ENCODE data around the gene PTCH2. TPM values are rescaled to one million over a fixed set of nuclear protein-coding genes. Genes with fewer than 3 reads are reported as not detected.

PTCH2 gene
- total and polyA plus RNA-seq, 2 of the 13 experiments (the other 11 are each of a cell fraction or from before 2014, with no cell fraction given): 0.60 to 1.5 TPM

- in situ Hi-C loops (cut with HindIII; ENCODE audit: extremely low pct_ligation_motif_present, low pct_unique_long_range_greater_than_20kb): no loop called here
- TF ChIP-seq KDM1A (CRISPR knock-in tag; IDR thresholded peaks at IDR 0.05): no peak
- no peak; the same call in 1 of the 2 replicates for TF ChIP-seq SP140L (CRISPR knock-in tag; IDR thresholded peaks at IDR 0.05; ENCODE audit: borderline replicate concordance)
- TF ChIP-seq ZNF180 (CRISPR knock-in tag; IDR thresholded peaks at IDR 0.05; ENCODE audit: borderline replicate concordance, low read depth): no peak
- no peak for TF ChIP-seq TCF12 (IDR thresholded peaks at IDR 0.05)
- TF ChIP-seq TCF12 (CRISPR knock-in tag; IDR thresholded peaks at IDR 0.05): peak; percentile 11; the same call in 1 of the 2 replicates
- TF ChIP-seq ZBTB46 (CRISPR knock-in tag; IDR thresholded peaks at IDR 0.05; ENCODE audit: borderline replicate concordance): no peak
- 0 out of 2 replicates have a peak, but pooled peaks have one; percentile 79 for TF ChIP-seq DMTF1 (CRISPR knock-in tag; IDR thresholded peaks at IDR 0.05)
- no peak for TF ChIP-seq CENPT (CRISPR knock-in tag; IDR thresholded peaks at IDR 0.05; ENCODE audit: low read depth)
- peak; percentile 6; the same call in 1 of the 2 replicates for TF ChIP-seq HCFC1 (IDR thresholded peaks at IDR 0.05; ENCODE audit: low read depth, low read length)
- peak; percentile 99 for TF ChIP-seq DMAP1 (CRISPR knock-in tag; IDR thresholded peaks at IDR 0.05)
- 0 out of 2 replicates have a peak, but pooled peaks have one; percentile 29 for TF ChIP-seq ZBTB7A (CRISPR knock-in tag; IDR thresholded peaks at IDR 0.05)
- TF ChIP-seq FOSL1 (CRISPR knock-in tag; IDR thresholded peaks at IDR 0.05; ENCODE audit: borderline replicate concordance): no peak
- no peak; the same call in 1 of the 2 replicates for TF ChIP-seq GLI4 (CRISPR knock-in tag; IDR thresholded peaks at IDR 0.05; ENCODE audit: borderline replicate concordance)
- TF ChIP-seq RBM39 (IDR thresholded peaks at IDR 0.05; ENCODE audit: low read depth, low read length, poor library complexity, severe bottlenecking): peak; percentile 40
- no peak for TF ChIP-seq RBM22 (optimal IDR thresholded peaks at IDR 0.05; ENCODE audit: low read length)
- no peak for TF ChIP-seq ZNF207 (IDR thresholded peaks at IDR 0.05; ENCODE audit: borderline replicate concordance)
- TF ChIP-seq ZBTB1 (CRISPR knock-in tag; IDR thresholded peaks at IDR 0.05; ENCODE audit: borderline replicate concordance): no peak
Measured at GRCh38 chr1:44799770-44800584, 43.1 kb downstream of the PTCH2 start, which contains the start of gene PLK3. TSS of gene PLK3 (plus strand) at chr1:44800377. CDS start at chr1:44800464, 87 bp downstream.

More at GRCh38 chr1:44799770-44800584, 43.1 kb downstream of the PTCH2 start, which contains the start of gene PLK3:
- ATAC-seq (peak; percentile 86), FAIRE-seq (peak; percentile 80), DNase-seq (ENCODE audit: low spot score) (peak; percentile 92)
- intact Hi-C loops (cut with micrococcal nuclease; ENCODE audit: unreplicated experiment): no loop called here
- H3K27me3 ChIP-seq (ENCODE audit: control insufficient read depth in 1 of 2, insufficient read depth in 2 of 2, low read length in 2 of 2): no peaks in the 10 kb centered on the region
- 0% methylated on average over 29 of the region's 79 CpGs for WGBS (ENCODE audit: low lambda C conversion rate)
- peak within 1 kb of the TSS; percentile 69 to 91 (median 90) for H3K4me3 ChIP-seq (replicated peaks in 1 of 3; ENCODE audit: insufficient read depth in 1 of 3, low read depth in 2 of 3, low read length in 3 of 3)
- H3K9me3 ChIP-seq (ENCODE audit: low read length): no peaks in the 10 kb centered on the region
- H3K36me3 ChIP-seq (replicated peaks in 1 of 2; ENCODE audit: control insufficient read depth in 1 of 2, insufficient read depth in 2 of 2, low read length in 2 of 2): peaks cover 6 to 27% of the 10 kb centered on the region in 2 experiments; a peak in 4 of 5 replicates
- 0 out of 2 replicates have a peak, but pooled peaks cover 7% of the 10 kb centered on the region for H4K20me1 ChIP-seq (ENCODE audit: insufficient read depth, low read length)
- POLR2A ChIA-PET: interaction anchor here (0.7 to 6.7 kb wide), 31 partner anchors 9 to 743 kb away, joined by 3 to 237 read pairs (median 6); partner anchors contain the start of genes BEST4, BTBD19, DYNLT4 and MUTYH
- peaks cover 44% of the 10 kb centered on the region for H3K4me1 ChIP-seq (ENCODE audit: insufficient read depth, low read length)
- peak within 1 kb of the TSS; percentile 94 for H3K27ac ChIP-seq (ENCODE audit: extremely low read length, insufficient read depth, low read length)
- no peak within 1 kb of the TSS for H2AFZ ChIP-seq (ENCODE audit: low read length)
- H3K79me2 ChIP-seq (ENCODE audit: insufficient read depth, low read length): peaks cover 17% of the 10 kb centered on the region
- peak within 1 kb of the TSS; percentile 97 for H3K4me2 ChIP-seq (ENCODE audit: low read depth, low read length)
- peak within 1 kb of the TSS; percentile 89 for H3K9ac ChIP-seq (ENCODE audit: insufficient read depth, low read depth, low read length)
- CTCF ChIA-PET (ENCODE audit: low intra/inter-chr PET ratio, low total read pairs): interaction anchor here (1.2 to 1.6 kb wide), 2 partner anchors 11 to 36 kb away, joined by 3 to 4 read pairs; no protein-coding TSS in a partner anchor
- no TSS peak for BruUV-seq (replicated peaks)

Measured in HepG2 (cell line).